ENCODE results near the gene HIP1. TPM values are rescaled to one million over a fixed set of nuclear protein-coding genes. Genes with fewer than 3 reads are reported as not detected.

The HIP1 gene
- total and polyA plus RNA-seq, 2 of the 13 experiments (the other 11 are each of a cell fraction or from before 2014, with no cell fraction given), result 4.5 to 6.2 TPM

GRCh38 chr7:75635036-75635435 is 103.7 kb downstream of the HIP1 start:
- CTCF ChIA-PET (ENCODE audit: low intra/inter-chr PET ratio, low total read pairs), result no interaction called here
- FAIRE-seq, result no peak
- H3K27me3 ChIP-seq (ENCODE audit: control insufficient read depth in 1 of 2, insufficient read depth in 2 of 2, low read length in 2 of 2), result no peaks in the 10 kb centered on the region
- no peaks in the 10 kb centered on the region for H3K36me3 ChIP-seq (replicated peaks in 1 of 2; ENCODE audit: control insufficient read depth in 1 of 2, insufficient read depth in 2 of 2, low read length in 2 of 2)
- H3K79me2 ChIP-seq (ENCODE audit: insufficient read depth, low read length), result no peaks in the 10 kb centered on the region
- DNase-seq (ENCODE audit: low spot score), result no peak
- no peak overlapping the region for H2AFZ ChIP-seq (ENCODE audit: low read length)
- no peak overlapping the region for H3K9ac ChIP-seq (ENCODE audit: insufficient read depth, low read depth, low read length)
- no peak overlapping the region for H3K4me2 ChIP-seq (ENCODE audit: low read depth, low read length)
- peaks cover 20% of the 10 kb centered on the region for H3K4me1 ChIP-seq (ENCODE audit: insufficient read depth, low read length)
- no peaks in the 10 kb centered on the region for H3K9me3 ChIP-seq (ENCODE audit: low read length)
- no peak overlapping the region for H3K27ac ChIP-seq (ENCODE audit: extremely low read length, insufficient read depth, low read length)
- TF ChIP-seq ZNF546 (CRISPR knock-in tag; conservative IDR thresholded peaks at IDR 0.05) (no peak), JDP2 (CRISPR knock-in tag; IDR thresholded peaks at IDR 0.05; ENCODE audit: borderline replicate concordance) (no peak), SKI (IDR thresholded peaks at IDR 0.05; ENCODE audit: partially characterized antibody) (no peak), NR2F2 (IDR thresholded peaks at IDR 0.05; ENCODE audit: borderline replicate concordance, low read depth) (no peak), XBP1 (CRISPR knock-in tag; IDR thresholded peaks at IDR 0.05) (no peak), TP53 (CRISPR knock-in tag; conservative IDR thresholded peaks at IDR 0.05) (no peak), ZNF260 (CRISPR knock-in tag; IDR thresholded peaks at IDR 0.05; ENCODE audit: borderline replicate concordance, low read depth) (no peak), NR2C2 (CRISPR knock-in tag; IDR thresholded peaks at IDR 0.05; ENCODE audit: borderline replicate concordance) (no peak), TAF15 (IDR thresholded peaks at IDR 0.05; ENCODE audit: low read depth, low read length, poor library complexity, severe bottlenecking) (no peak), NFIC (IDR thresholded peaks at IDR 0.05; ENCODE audit: low read length) (no peak), HES4 (CRISPR knock-in tag; IDR thresholded peaks at IDR 0.05; ENCODE audit: borderline replicate concordance) (no peak), ZNF510 (CRISPR knock-in tag; IDR thresholded peaks at IDR 0.05; ENCODE audit: low read depth) (no peak), DR1 (CRISPR knock-in tag; IDR thresholded peaks at IDR 0.05) (no peak), ZNF12 (CRISPR knock-in tag; IDR thresholded peaks at IDR 0.05) (no peak), HNF4G (IDR thresholded peaks at IDR 0.05; ENCODE audit: borderline replicate concordance, low read depth, low read length) (no peak), HNF4G (CRISPR knock-in tag; IDR thresholded peaks at IDR 0.05; ENCODE audit: borderline replicate concordance, low read depth) (no peak), ATF7 (IDR thresholded peaks at IDR 0.05) (no peak), ATF7 (CRISPR knock-in tag; IDR thresholded peaks at IDR 0.05) (no peak), MAFK (conservative IDR thresholded peaks at IDR 0.05 in 1 of 2, IDR thresholded peaks at IDR 0.05 in 1 of 2; ENCODE audit: low read length in 2 of 2) (no peak)
- TF ChIP-seq, protein P1, sequence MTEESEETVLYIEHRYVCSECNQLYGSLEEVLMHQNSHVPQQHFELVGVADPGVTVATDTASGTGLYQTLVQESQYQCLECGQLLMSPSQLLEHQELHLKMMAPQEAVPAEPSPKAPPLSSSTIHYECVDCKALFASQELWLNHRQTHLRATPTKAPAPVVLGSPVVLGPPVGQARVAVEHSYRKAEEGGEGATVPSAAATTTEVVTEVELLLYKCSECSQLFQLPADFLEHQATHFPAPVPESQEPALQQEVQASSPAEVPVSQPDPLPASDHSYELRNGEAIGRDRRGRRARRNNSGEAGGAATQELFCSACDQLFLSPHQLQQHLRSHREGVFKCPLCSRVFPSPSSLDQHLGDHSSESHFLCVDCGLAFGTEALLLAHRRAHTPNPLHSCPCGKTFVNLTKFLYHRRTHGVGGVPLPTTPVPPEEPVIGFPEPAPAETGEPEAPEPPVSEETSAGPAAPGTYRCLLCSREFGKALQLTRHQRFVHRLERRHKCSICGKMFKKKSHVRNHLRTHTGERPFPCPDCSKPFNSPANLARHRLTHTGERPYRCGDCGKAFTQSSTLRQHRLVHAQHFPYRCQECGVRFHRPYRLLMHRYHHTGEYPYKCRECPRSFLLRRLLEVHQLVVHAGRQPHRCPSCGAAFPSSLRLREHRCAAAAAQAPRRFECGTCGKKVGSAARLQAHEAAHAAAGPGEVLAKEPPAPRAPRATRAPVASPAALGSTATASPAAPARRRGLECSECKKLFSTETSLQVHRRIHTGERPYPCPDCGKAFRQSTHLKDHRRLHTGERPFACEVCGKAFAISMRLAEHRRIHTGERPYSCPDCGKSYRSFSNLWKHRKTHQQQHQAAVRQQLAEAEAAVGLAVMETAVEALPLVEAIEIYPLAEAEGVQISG (CRISPR knock-in tag; IDR thresholded peaks at IDR 0.05), result no peak
- TF ChIP-seq, protein P2, sequence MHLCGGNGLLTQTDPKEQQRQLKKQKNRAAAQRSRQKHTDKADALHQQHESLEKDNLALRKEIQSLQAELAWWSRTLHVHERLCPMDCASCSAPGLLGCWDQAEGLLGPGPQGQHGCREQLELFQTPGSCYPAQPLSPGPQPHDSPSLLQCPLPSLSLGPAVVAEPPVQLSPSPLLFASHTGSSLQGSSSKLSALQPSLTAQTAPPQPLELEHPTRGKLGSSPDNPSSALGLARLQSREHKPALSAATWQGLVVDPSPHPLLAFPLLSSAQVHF (CRISPR knock-in tag; IDR thresholded peaks at IDR 0.05), result no peak
- no peaks in the 10 kb centered on the region for H4K20me1 ChIP-seq (ENCODE audit: insufficient read depth, low read length)
- POLR2A ChIA-PET, result interaction anchor here (0.7 kb wide), 1 partner anchor 107 kb away, joined by 3 read pairs; no protein-coding TSS in a partner anchor
- intact Hi-C loops (cut with micrococcal nuclease; ENCODE audit: unreplicated experiment), result no loop called here
- in situ Hi-C loops (cut with HindIII; ENCODE audit: extremely low pct_ligation_motif_present, low pct_unique_long_range_greater_than_20kb), result no loop called here
- no peak for ATAC-seq
- BruUV-seq (replicated peaks), result no TSS peak
- 51% methylated on average over 5 of the region's 5 CpGs for WGBS (ENCODE audit: low lambda C conversion rate)
- H3K4me3 ChIP-seq (replicated peaks in 1 of 3; ENCODE audit: insufficient read depth in 1 of 3, low read depth in 2 of 3, low read length in 3 of 3), result no peak overlapping the region

All from HepG2 (cell line).